ENCODE measurements around the gene UBAP2.
"Not testable (repeated sequence)": the region's sequence is repeated elsewhere in the genome, so short reads cannot be mapped to it uniquely, and the experiment has no call there.

The UBAP2 gene

GRCh38 chr9:34032631-34033030 lies 16.1 kb downstream of the UBAP2 start:
- H3K27ac Mint-ChIP-seq: no peak overlapping the region
- H3K36me3 Mint-ChIP-seq: peaks cover 3% of the 10 kb centered on the region
- no peaks in the 10 kb centered on the region for H3K27me3 Mint-ChIP-seq
- no peak overlapping the region for H3K4me3 Mint-ChIP-seq
- H3K9me3 Mint-ChIP-seq (ENCODE audit: low read depth): no peaks in the 10 kb centered on the region
- peaks cover 18% of the 10 kb centered on the region for H3K4me1 Mint-ChIP-seq (ENCODE audit: low read depth)

DNA sequence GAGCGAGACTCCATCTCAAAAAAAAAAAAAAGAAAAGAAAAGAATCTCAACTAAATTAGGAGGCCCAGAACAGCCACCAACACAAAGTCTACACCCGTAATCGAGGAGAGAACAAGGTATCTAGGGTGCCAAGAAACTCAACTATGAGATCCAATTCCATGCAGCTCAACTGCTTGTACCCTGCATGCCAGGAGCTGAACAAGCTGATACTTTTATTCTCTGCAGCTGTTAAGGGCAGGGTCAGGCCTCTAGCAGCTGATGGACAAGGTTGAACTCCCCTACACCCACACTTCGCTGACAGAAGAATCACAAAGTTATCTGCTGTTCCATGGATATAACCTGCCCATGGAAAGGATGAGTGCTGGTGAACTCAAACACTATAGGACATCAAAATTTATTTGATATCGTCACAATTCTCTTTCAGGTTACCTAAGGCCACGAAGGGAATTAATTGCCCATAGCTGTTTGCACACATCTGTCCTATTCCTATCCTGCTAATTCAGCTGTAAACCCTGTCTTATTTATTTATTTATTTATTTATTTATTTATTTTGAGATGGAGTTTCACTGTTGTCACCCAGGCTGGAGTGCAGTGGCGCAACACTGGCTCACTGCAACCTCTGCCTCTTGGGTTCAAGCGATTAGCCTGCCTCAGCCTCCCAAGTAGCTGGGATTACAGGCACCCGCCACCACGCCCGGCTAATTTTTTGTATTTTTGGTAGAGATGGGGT lies 20.7 kb downstream of the UBAP2 start:
- Mint-ChIP-seq H3K36me3 (peaks cover 6% of the 10 kb centered on the region), H3K4me3 (no peak overlapping the region), H3K27me3 (no peaks in the 10 kb centered on the region), H3K9me3 (ENCODE audit: low read depth) (no peaks in the 10 kb centered on the region), H3K27ac (no peak overlapping the region), H3K4me1 (ENCODE audit: low read depth) (peaks cover 24% of the 10 kb centered on the region)

DNA sequence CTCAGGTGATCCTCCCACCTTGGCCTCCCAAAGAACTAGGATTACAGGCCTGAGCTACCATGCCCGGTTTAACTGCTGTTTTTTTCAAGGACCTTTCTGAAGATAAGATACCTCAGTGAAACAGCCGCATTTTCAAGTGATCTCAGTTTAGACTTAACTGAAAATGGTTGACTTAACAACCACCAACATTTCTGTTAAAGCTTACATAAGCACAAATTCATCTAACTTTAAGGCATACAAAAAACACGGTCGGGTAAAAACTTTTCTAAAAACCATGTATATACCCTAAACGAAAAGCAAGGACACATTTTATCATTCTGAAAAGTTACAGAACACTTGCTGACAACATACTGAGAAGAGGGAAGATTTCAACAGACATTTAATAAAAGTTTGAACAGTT lies 22.9 kb downstream of the UBAP2 start:
- Mint-ChIP-seq H3K4me1 (ENCODE audit: low read depth) (peaks cover 19% of the 10 kb centered on the region), H3K4me3 (no peak overlapping the region), H3K36me3 (peaks cover 4% of the 10 kb centered on the region), H3K27ac (no peak overlapping the region), H3K9me3 (ENCODE audit: low read depth) (no peaks in the 10 kb centered on the region), H3K27me3 (no peaks in the 10 kb centered on the region)

GRCh38 chr9:34025062-34025461 lies 23.6 kb downstream of the UBAP2 start:
- no peak overlapping the region for H3K4me3 Mint-ChIP-seq
- no peak overlapping the region for H3K27ac Mint-ChIP-seq
- no peaks in the 10 kb centered on the region for H3K9me3 Mint-ChIP-seq (ENCODE audit: low read depth)
- peaks cover 20% of the 10 kb centered on the region for H3K4me1 Mint-ChIP-seq (ENCODE audit: low read depth)
- no peaks in the 10 kb centered on the region for H3K27me3 Mint-ChIP-seq
- H3K36me3 Mint-ChIP-seq: peaks cover 4% of the 10 kb centered on the region

- H3K4me1 Mint-ChIP-seq (ENCODE audit: low read depth): peaks cover 24% of the 10 kb centered on the region
- not testable (repeated sequence) for H3K4me3 Mint-ChIP-seq; H3K9me3 Mint-ChIP-seq (ENCODE audit: low read depth); H3K36me3 Mint-ChIP-seq; H3K27me3 Mint-ChIP-seq; H3K27ac Mint-ChIP-seq
Measured at GRCh38 chr9:34024476-34024875, 24.2 kb downstream of the UBAP2 start.

DNA sequence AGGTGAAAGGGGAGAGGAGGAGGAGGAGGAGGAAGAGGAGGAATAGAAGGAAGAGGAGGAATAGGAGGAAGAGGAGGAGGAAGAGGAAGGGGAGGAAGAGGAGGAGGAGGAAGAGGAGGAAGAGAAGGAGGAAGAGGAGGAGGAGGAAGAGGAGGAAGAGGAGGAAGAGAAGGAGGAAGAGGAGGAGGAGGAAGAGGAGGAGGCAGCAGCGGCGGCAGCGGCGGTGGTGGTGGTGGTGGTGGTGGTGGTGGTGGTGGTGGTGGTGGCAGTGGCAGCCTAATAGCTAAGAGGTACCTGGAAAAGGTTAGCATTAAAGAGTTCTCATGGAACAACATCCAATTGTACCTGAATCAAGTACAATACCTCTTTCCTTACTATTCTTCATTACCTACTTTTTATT lies 32.5 kb downstream of the UBAP2 start:
- H3K27ac Mint-ChIP-seq: no peak overlapping the region
- no peak overlapping the region for H3K4me3 Mint-ChIP-seq
- H3K27me3 Mint-ChIP-seq: no peaks in the 10 kb centered on the region
- no peaks in the 10 kb centered on the region for H3K36me3 Mint-ChIP-seq
- H3K9me3 Mint-ChIP-seq (ENCODE audit: low read depth): no peaks in the 10 kb centered on the region
- peaks cover 8% of the 10 kb centered on the region for H3K4me1 Mint-ChIP-seq (ENCODE audit: low read depth)

DNA sequence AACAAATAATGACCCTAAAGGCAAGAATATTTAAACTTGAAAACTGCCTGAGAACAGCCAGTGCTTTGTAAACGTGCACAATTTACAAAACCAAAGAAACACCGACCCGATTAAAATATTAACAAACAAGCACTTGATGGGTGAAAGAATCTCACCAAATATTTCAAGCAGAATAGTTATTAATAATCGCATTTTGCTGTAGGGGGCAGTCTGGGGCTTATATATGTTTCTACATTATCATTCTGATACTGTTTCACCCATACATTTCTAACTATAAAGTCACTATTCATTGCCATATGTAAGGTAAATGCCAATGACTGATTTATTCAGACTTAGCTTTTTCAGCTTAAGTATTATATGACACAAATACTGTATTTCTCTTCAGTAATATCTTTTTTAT lies 37.7 kb downstream of the UBAP2 start:
- Mint-ChIP-seq H3K9me3 (ENCODE audit: low read depth) (no peaks in the 10 kb centered on the region), H3K4me3 (no peak overlapping the region), H3K27me3 (no peaks in the 10 kb centered on the region), H3K4me1 (ENCODE audit: low read depth) (no peaks in the 10 kb centered on the region), H3K36me3 (no peaks in the 10 kb centered on the region), H3K27ac (no peak overlapping the region)

GRCh38 chr9:34001951-34002350 lies 46.7 kb downstream of the UBAP2 start:
- no peaks in the 10 kb centered on the region for H3K4me1 Mint-ChIP-seq (ENCODE audit: low read depth)
- no peak overlapping the region for H3K4me3 Mint-ChIP-seq
- H3K9me3 Mint-ChIP-seq (ENCODE audit: low read depth): no peaks in the 10 kb centered on the region
- no peaks in the 10 kb centered on the region for H3K36me3 Mint-ChIP-seq
- no peaks in the 10 kb centered on the region for H3K27me3 Mint-ChIP-seq
- H3K27ac Mint-ChIP-seq: no peak overlapping the region

DNA sequence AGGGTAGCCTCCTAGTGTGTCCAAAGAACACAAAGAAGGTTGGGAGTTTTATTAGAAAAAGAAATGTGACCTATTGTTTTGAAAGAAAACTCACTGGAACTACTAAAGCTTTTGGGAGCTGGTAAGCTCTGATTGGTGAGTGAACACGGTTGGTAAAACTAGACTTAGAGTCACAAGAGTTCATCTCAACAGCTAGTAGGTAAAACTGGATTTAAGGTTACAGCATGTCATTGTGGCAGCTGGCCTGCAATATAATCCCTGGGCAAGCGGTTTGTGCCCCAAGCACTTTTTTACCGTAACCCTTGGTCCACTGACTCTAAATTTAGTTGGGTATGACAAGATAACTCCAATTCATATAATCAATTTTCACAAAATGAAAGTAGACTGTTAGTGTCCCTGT lies 47.4 kb downstream of the UBAP2 start:
- no peak overlapping the region for H3K27ac Mint-ChIP-seq
- no peaks in the 10 kb centered on the region for H3K27me3 Mint-ChIP-seq
- no peaks in the 10 kb centered on the region for H3K4me1 Mint-ChIP-seq (ENCODE audit: low read depth)
- H3K4me3 Mint-ChIP-seq: no peak overlapping the region
- H3K9me3 Mint-ChIP-seq (ENCODE audit: low read depth): no peaks in the 10 kb centered on the region
- H3K36me3 Mint-ChIP-seq: peaks cover 2% of the 10 kb centered on the region

DNA sequence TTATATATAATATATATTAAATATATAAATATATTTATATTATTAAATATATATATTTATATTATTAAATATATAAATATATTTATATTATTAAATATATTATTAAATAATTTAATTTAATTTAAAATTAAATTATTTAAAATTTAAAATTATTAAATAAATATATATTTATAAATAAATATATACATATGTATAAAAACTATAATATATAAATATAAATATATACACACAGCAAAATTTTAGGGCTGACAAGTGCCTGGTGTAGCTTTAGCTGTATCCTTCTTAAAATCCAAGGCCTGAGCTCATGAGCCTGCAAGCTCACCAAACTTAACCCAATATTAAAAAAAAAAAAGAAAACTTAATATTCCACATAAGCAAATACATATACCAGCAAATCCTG lies 53.2 kb downstream of the UBAP2 start:
- Mint-ChIP-seq H3K36me3 (peaks cover 5% of the 10 kb centered on the region), H3K27ac (no peak overlapping the region), H3K27me3 (no peaks in the 10 kb centered on the region), H3K4me1 (ENCODE audit: low read depth) (no peaks in the 10 kb centered on the region), H3K4me3 (no peak overlapping the region), H3K9me3 (ENCODE audit: low read depth) (no peaks in the 10 kb centered on the region)

- peaks cover 12% of the 10 kb centered on the region for H3K36me3 Mint-ChIP-seq
- peaks cover 12% of the 10 kb centered on the region for H3K4me1 Mint-ChIP-seq (ENCODE audit: low read depth)
- H3K27me3 Mint-ChIP-seq: no peaks in the 10 kb centered on the region
- H3K4me3 Mint-ChIP-seq: no peak overlapping the region
- H3K9me3 Mint-ChIP-seq (ENCODE audit: low read depth): no peaks in the 10 kb centered on the region
- no peak overlapping the region for H3K27ac Mint-ChIP-seq
Measured at GRCh38 chr9:33993104-33993503, 55.6 kb downstream of the UBAP2 start.

GRCh38 chr9:33992632-33993031 lies 56.1 kb downstream of the UBAP2 start:
- Mint-ChIP-seq H3K9me3 (ENCODE audit: low read depth) (no peaks in the 10 kb centered on the region), H3K27ac (no peak overlapping the region), H3K27me3 (no peaks in the 10 kb centered on the region), H3K4me1 (ENCODE audit: low read depth) (peaks cover 12% of the 10 kb centered on the region), H3K36me3 (peaks cover 12% of the 10 kb centered on the region), H3K4me3 (no peak overlapping the region)

DNA sequence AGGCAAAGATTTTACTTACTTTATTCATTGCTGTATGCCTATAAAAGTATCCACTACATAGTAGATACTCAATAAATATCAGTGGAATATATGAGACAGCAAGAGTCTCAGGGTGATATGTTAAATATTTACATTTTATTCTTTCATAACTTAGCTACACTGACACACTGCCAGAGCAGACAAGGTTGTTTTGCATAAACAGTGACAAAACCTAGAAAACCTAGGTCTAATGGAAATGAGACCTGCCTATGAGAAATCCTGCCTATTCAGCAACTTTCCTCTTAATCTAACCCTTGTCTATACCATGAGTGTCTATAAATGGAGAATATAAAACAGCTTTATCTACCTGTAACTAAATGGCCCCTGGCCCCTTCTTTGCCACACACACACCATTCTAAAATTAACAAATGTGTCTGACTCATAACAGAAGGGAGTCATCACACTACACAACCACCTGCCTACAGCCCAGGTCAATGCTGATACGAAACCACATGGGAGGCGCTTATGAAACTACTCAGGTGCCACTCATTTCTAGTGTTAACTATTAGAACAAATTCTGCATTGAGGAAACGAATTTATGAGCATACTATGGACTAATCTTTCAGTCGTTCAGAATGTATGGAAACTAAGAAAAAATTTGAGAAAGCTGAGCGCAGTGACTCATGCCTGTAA lies 60.3 kb downstream of the UBAP2 start:
- peaks cover 12% of the 10 kb centered on the region for H3K4me1 Mint-ChIP-seq (ENCODE audit: low read depth)
- H3K27ac Mint-ChIP-seq: no peak overlapping the region
- H3K9me3 Mint-ChIP-seq (ENCODE audit: low read depth): no peaks in the 10 kb centered on the region
- peaks cover 14% of the 10 kb centered on the region for H3K36me3 Mint-ChIP-seq
- H3K27me3 Mint-ChIP-seq: no peaks in the 10 kb centered on the region
- no peak overlapping the region for H3K4me3 Mint-ChIP-seq

- Mint-ChIP-seq H3K4me3 (no peak overlapping the region), H3K4me1 (ENCODE audit: low read depth) (no peaks in the 10 kb centered on the region), H3K36me3 (peaks cover 8% of the 10 kb centered on the region), H3K9me3 (ENCODE audit: low read depth) (no peaks in the 10 kb centered on the region), H3K27ac (no peak overlapping the region), H3K27me3 (no peaks in the 10 kb centered on the region)
Measured at GRCh38 chr9:33976414-33976813, 72.3 kb downstream of the UBAP2 start.

DNA sequence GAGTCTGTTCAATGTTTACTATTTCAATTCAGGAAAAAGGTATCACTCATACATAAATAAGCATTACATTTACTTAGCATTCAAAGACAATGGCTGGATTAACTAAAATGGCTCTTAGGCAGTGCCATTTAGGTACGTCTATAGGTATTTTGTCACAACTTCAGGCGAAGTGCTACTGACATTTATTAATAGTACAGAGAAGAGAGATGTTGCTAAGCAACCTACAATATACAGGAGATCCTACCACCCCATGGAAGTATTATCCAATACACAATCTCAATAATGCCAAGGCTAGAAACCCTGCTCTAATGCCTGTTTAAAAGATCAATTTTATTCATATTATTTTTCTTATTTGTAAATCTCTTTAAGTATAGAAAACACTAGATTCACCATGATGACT lies 76.0 kb downstream of the UBAP2 start:
- no peaks in the 10 kb centered on the region for H3K27me3 Mint-ChIP-seq
- H3K9me3 Mint-ChIP-seq (ENCODE audit: low read depth): no peaks in the 10 kb centered on the region
- H3K36me3 Mint-ChIP-seq: peaks cover 14% of the 10 kb centered on the region
- H3K27ac Mint-ChIP-seq: no peak overlapping the region
- H3K4me1 Mint-ChIP-seq (ENCODE audit: low read depth): no peaks in the 10 kb centered on the region
- no peak overlapping the region for H3K4me3 Mint-ChIP-seq

Data from activated naive CD8-positive, alpha-beta T cell (primary cell).